IMR-90 (cell line): Measurements from ENCODE around the gene SBK3. TPM values are rescaled to one million over a fixed set of nuclear protein-coding genes. Genes with fewer than 3 reads are reported as not detected.

Source experiments
- ATAC-seq: fragments of 200-7000 bp; cut with Tn5 transposase; 2 replicates; pipeline ENCODE4 v1.9.1; 2020; ENCODE audit warnings: low read depth, mild to moderate bottlenecking, moderate library complexity
- BruUV-seq: library from RNA; stranded (reverse); fragments of 400-500 nt; replicated peaks from 2 replicates; lab custom pipeline; 2021; lab: Mats Ljungman, UMichigan
- CTCF ChIA-PET: fragments of 300-600 bp; formaldehyde crosslinking; extraction: SDS; loops from one replicate; lab custom pipeline; 2021; ENCODE audit warnings: antibody characterized with exemption; lab: Yijun Ruan, JAX
- POLR2A ChIA-PET: fragments of 300-600 bp; sonication (Branson Sonifier 250); formaldehyde crosslinking; loops from one replicate; lab custom pipeline; 2022; ENCODE audit warnings: antibody characterized with exemption; ENCODE audit not compliant: unreplicated experiment; lab: Charles Lee
- DNase-seq: peaks from one replicate; pipeline ENCODE4 v3.0.0; 2013
- H2AFZ ChIP-seq: replicated peaks from 2 replicates; pipeline ENCODE3; 2013; ENCODE audit warnings: low read length, mild to moderate bottlenecking; ENCODE audit not compliant: poor library complexity
- H2AK5ac ChIP-seq: 2 replicates; pipeline ENCODE4 v1.6.1; 2013; ENCODE audit warnings: low read depth, low read length, inconsistent platforms
- H2AK9ac ChIP-seq: replicated peaks from 2 replicates; pipeline ENCODE3; 2013; ENCODE audit warnings: mild to moderate bottlenecking, low read depth, low read length, moderate library complexity; ENCODE audit not compliant: poor library complexity
- H2BK120ac ChIP-seq: 2 replicates; pipeline ENCODE4 v1.6.1; 2013; ENCODE audit warnings: low read depth, low read length, inconsistent platforms
- H2BK15ac ChIP-seq: 3 replicates; pipeline ENCODE4 v1.6.1; 2013; ENCODE audit warnings: low read depth, low read length, inconsistent platforms
- H2BK20ac ChIP-seq: 2 replicates; pipeline ENCODE4 v1.6.1; 2013; ENCODE audit warnings: low read depth, mild to moderate bottlenecking, inconsistent platforms, low read length, moderate library complexity
- H2BK5ac ChIP-seq: 2 replicates; pipeline ENCODE4 v1.6.1; 2013; ENCODE audit warnings: mild to moderate bottlenecking, low read depth, low read length, inconsistent platforms; ENCODE audit not compliant: poor library complexity, severe bottlenecking
- H3K14ac ChIP-seq: replicated peaks from 2 replicates; pipeline ENCODE4 v1.6.1; 2013; ENCODE audit warnings: low read depth, low read length, inconsistent platforms
- H3K18ac ChIP-seq: 2 replicates; pipeline ENCODE4 v1.6.1; 2013; ENCODE audit warnings: low read depth, low read length, control low read depth
- H3K23ac ChIP-seq: 2 replicates; pipeline ENCODE4 v1.6.1; 2013; ENCODE audit warnings: low read depth, low read length, inconsistent platforms
- H3K27ac ChIP-seq: 2 replicates; pipeline ENCODE4 v1.5.1; 2013; ENCODE audit warnings: mild to moderate bottlenecking, control low read depth, low read length; ENCODE audit not compliant: insufficient read depth
- H3K27me3 ChIP-seq: 2 replicates; pipeline ENCODE4 v1.6.1; 2013; ENCODE audit warnings: low read length; ENCODE audit not compliant: control insufficient read depth, insufficient read depth
- H3K36me3 ChIP-seq: 2 replicates; pipeline ENCODE4 v1.6.1; 2013; ENCODE audit warnings: low read length, mixed read lengths; ENCODE audit not compliant: control insufficient read depth, insufficient read depth
- H3K4ac ChIP-seq: 2 replicates; pipeline ENCODE4 v1.6.1; 2013; ENCODE audit warnings: low read depth, low read length, inconsistent platforms
- H3K4me1 ChIP-seq: 2 replicates; pipeline ENCODE4 v1.6.1; 2013; ENCODE audit warnings: low read length, mixed read lengths; ENCODE audit not compliant: control insufficient read depth, insufficient read depth
- H3K4me2 ChIP-seq: 2 replicates; pipeline ENCODE4 v1.6.1; 2013; ENCODE audit warnings: low read depth, mild to moderate bottlenecking, control low read depth, low read length, moderate library complexity
- H3K4me3 ChIP-seq: 2 replicates; pipeline ENCODE4 v1.5.1; 2013; ENCODE audit warnings: low read depth, mild to moderate bottlenecking, control low read depth, low read length, moderate library complexity; ENCODE audit not compliant: insufficient read depth
- H3K56ac ChIP-seq: 2 replicates; pipeline ENCODE4 v1.6.1; 2013; ENCODE audit warnings: low read length, inconsistent platforms; ENCODE audit not compliant: insufficient read depth; ENCODE audit errors: extremely low read depth
- H3K79me1 ChIP-seq, 2 experiments: 2 replicates each; pipeline ENCODE4 v1.6.1; 2013; ENCODE audit warnings: low read length in 2 of 2, inconsistent platforms in 1 of 2, low read depth in 1 of 2
- H3K9ac ChIP-seq: 2 replicates; pipeline ENCODE4 v1.6.1; 2013; ENCODE audit warnings: low read depth, low read length, control low read depth
- H3K9me1 ChIP-seq: 2 replicates; pipeline ENCODE4 v1.6.1; 2013; ENCODE audit warnings: low read length, inconsistent platforms; ENCODE audit not compliant: insufficient read depth
- H3K9me3 ChIP-seq: 2 replicates; pipeline ENCODE4 v1.6.1; 2013; ENCODE audit warnings: low read length; ENCODE audit not compliant: control insufficient read depth, insufficient read depth
- H4K20me1 ChIP-seq: 2 replicates; pipeline ENCODE4 v1.6.1; 2013; ENCODE audit warnings: low read length, inconsistent platforms; ENCODE audit not compliant: insufficient read depth
- H4K5ac ChIP-seq: 2 replicates; pipeline ENCODE4 v1.6.1; 2013; ENCODE audit warnings: mild to moderate bottlenecking, low read depth, low read length, control low read depth
- H4K8ac ChIP-seq, 2 experiments: 2 replicates each; pipeline ENCODE4 v1.6.1; 2013; ENCODE audit warnings: low read depth in 2 of 2, low read length in 2 of 2, control low read depth in 1 of 2, inconsistent platforms in 1 of 2
- H4K91ac ChIP-seq: 2 replicates; pipeline ENCODE4 v1.6.1; 2013; ENCODE audit warnings: low read depth, low read length, inconsistent platforms; ENCODE audit not compliant: insufficient read depth
- BHLHE40 ChIP-seq: fragments of 150-350 bp; IDR thresholded peaks from 2 replicates; pipeline ENCODE4 v1.6.1; 2016; ENCODE audit warnings: mild to moderate bottlenecking, low read depth, low read length
- CEBPB ChIP-seq: IDR thresholded peaks from 2 replicates; pipeline ENCODE4 v1.6.1; 2012; ENCODE audit warnings: low read depth, low read length, improper control_type of control experiment
- CHD1 ChIP-seq: IDR thresholded peaks from 2 replicates; pipeline ENCODE4 v1.6.1; 2012; ENCODE audit warnings: low read depth, low read length, improper control_type of control experiment
- FOS ChIP-seq: fragments of 150-350 bp; IDR thresholded peaks from 2 replicates; pipeline ENCODE4 v1.6.1; 2016; ENCODE audit warnings: low read depth, low read length
- MAFK ChIP-seq: IDR thresholded peaks from 2 replicates; pipeline ENCODE4 v1.6.1; 2012; ENCODE audit warnings: low read depth, low read length, improper control_type of control experiment
- MAZ ChIP-seq: IDR thresholded peaks from 2 replicates; pipeline ENCODE4 v1.6.1; 2012; ENCODE audit warnings: low read depth, mild to moderate bottlenecking, low read length, improper control_type of control experiment, moderate library complexity, borderline replicate concordance
- MXI1 ChIP-seq: IDR thresholded peaks from 2 replicates; pipeline ENCODE4 v1.6.1; 2012; ENCODE audit warnings: low read depth, mild to moderate bottlenecking, low read length, moderate library complexity, borderline replicate concordance
- RAD21 ChIP-seq: IDR thresholded peaks from 2 replicates; pipeline ENCODE4 v1.6.1; 2012; ENCODE audit warnings: low read length, improper control_type of control experiment
- RCOR1 ChIP-seq: IDR thresholded peaks from 2 replicates; pipeline ENCODE4 v1.6.1; 2012; ENCODE audit warnings: mild to moderate bottlenecking, low read length, improper control_type of control experiment; ENCODE audit not compliant: insufficient replicate concordance
- RFX5 ChIP-seq: IDR thresholded peaks from 2 replicates; pipeline ENCODE4 v1.8.0; 2012; ENCODE audit warnings: low read depth, mild to moderate bottlenecking, low read length, moderate library complexity
- SMC3 ChIP-seq: fragments of 150-350 bp; IDR thresholded peaks from 2 replicates; pipeline ENCODE4 v1.6.1; 2016; ENCODE audit warnings: low read depth, mild to moderate bottlenecking, antibody characterized with exemption, low read length, moderate library complexity
- WGBS, 2 experiments: methylation state at CpG; one replicate each; pipeline versions ENCODE4 v1.1.5 to v1.1.7; 2013; ENCODE audit warnings: missing lambda C conversion rate in 2 of 2; ENCODE audit not compliant: insufficient read length in 1 of 2; ENCODE audit errors: extremely low coverage in 2 of 2; 5-methylcytosine and 5-hydroxymethylcytosine counted together
- dilution Hi-C: fragments of 300-500 bp; cut with HindIII; formaldehyde crosslinking; loops from one replicate; pipeline ENCODE4 v1.14.3; 2018; ENCODE audit warnings: low sequenced_read_pairs; ENCODE audit not compliant: unreplicated experiment
- in situ Hi-C: fragments of 300-500 bp; cut with MboI; formaldehyde crosslinking; loops from 3 replicates; pipeline ENCODE4 v1.14.3; 2019; ENCODE audit warnings: low sequenced_read_pairs, inconsistent platforms, mixed read lengths
- intact Hi-C: fragments of 100-400 bp; cut with micrococcal nuclease; formaldehyde crosslinking; loops from 2 replicates; pipeline ENCODE4 v1.10.0; 2022
- polyA plus RNA-seq, 3 experiments: library from polyadenylated mRNA; depleted of rRNA; stranded (reverse); fragments of >200 nt; gene quantifications; 2 replicates each; pipeline ENCODE4 v1.2.3, GENCODE V29; 2012; ENCODE audit warnings: low replicate concordance in 1 of 3
- total RNA-seq: library from RNA; depleted of rRNA; stranded (reverse); fragments of >200 nt; gene quantifications from 2 replicates; pipeline ENCODE4 v1.2.3, GENCODE V29; 2012
- TF ChIP-seq, protein P1 (sequence below): fragments of 150-350 bp; IDR thresholded peaks from 2 replicates; pipeline ENCODE4 v1.6.1; 2016; ENCODE audit warnings: low read depth, mild to moderate bottlenecking, low read length, moderate library complexity, borderline replicate concordance
- TF ChIP-seq, protein P2 (sequence below): conservative IDR thresholded peaks from 2 replicates; pipeline ENCODE4 v1.5.1; 2012; ENCODE audit warnings: mild to moderate bottlenecking, low read depth, low read length, improper control_type of control experiment
- TF ChIP-seq, protein P3 (sequence below): fragments of 150-350 bp; IDR thresholded peaks from 2 replicates; pipeline ENCODE4 v1.6.1; 2017; ENCODE audit warnings: mild to moderate bottlenecking, antibody characterized with exemption, low read length, low read depth

Gene SBK3
- total and polyA plus RNA-seq, 2 of the 4 experiments (the other 2 are of a cell fraction) = 0.05 to 0.18 TPM

DNA sequence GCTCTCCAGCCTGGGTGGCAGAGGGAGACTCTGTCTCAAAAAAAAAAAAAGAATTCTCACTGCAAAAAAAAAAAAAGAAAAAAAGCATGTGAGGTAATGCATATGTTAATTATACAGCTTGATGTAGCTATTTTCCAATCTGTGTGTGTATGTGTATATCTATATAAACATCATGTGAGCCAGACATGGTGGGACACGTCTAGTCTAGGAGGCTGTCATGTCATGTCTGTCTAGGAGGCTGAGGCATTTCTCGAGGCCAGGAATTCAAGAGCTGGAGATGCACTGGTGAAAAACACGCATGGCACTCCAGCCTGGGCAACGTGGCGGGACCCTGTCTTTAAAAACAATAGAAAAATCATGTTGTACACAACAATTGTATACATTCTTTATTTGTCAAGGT, 6.9 kb upstream of the SBK3 start:
- no CpG with 5 or more reads among the region's 5 CpGs for WGBS, 2 experiments
- ATAC-seq (no peak), DNase-seq (no peak)
- H3K27ac ChIP-seq = 0 out of 2 replicates have a peak overlapping the region, but pooled peaks have one; percentile 31
- no peak overlapping the region for H3K4me3 ChIP-seq
- intact Hi-C loops = loop anchor here (2.0 kb wide), 1 partner anchor 29 kb away; the partner anchor contains the start of gene ZNF579
- no peak overlapping the region for H4K5ac ChIP-seq
- POLR2A ChIA-PET = interaction anchor here (1.1 kb wide), 1 partner anchor 72 kb away, joined by 3 read pairs; the partner anchor contains the start of gene ZNF784
- H4K8ac ChIP-seq = peak overlapping the region in 1 of 2 experiments; percentile 48; a peak in 2 of 4 replicates
- H3K9me3 ChIP-seq = no peaks in the 10 kb centered on the region
- peak overlapping the region; percentile 29; the same call in 1 of the 2 replicates for H2AK5ac ChIP-seq
- peak overlapping the region; percentile 86; the same call in 2 of the 3 replicates for H2BK15ac ChIP-seq
- H3K23ac ChIP-seq = no peak overlapping the region
- H3K9ac ChIP-seq = no peak overlapping the region
- peak overlapping the region; percentile 47; the same call in 1 of the 2 replicates for H3K14ac ChIP-seq
- peaks cover 22% of the 10 kb centered on the region for H3K4me1 ChIP-seq
- H2BK20ac ChIP-seq = peak overlapping the region; percentile 75; the same call in 1 of the 2 replicates
- CTCF ChIA-PET = no interaction called here
- H2AFZ ChIP-seq = no peak overlapping the region
- H2BK120ac ChIP-seq = peak overlapping the region; percentile 72; the same call in 1 of the 2 replicates
- no peaks in the 10 kb centered on the region for H4K20me1 ChIP-seq
- no peak overlapping the region for H3K56ac ChIP-seq
- peak overlapping the region; percentile 17 for H2BK5ac ChIP-seq
- H3K27me3 ChIP-seq = no peaks in the 10 kb centered on the region
- BruUV-seq = no TSS peak
- H2AK9ac ChIP-seq = no peak overlapping the region
- peaks cover 9% of the 10 kb centered on the region for H3K9me1 ChIP-seq
- H3K4ac ChIP-seq = peak overlapping the region; percentile 70; the same call in 1 of the 2 replicates
- no peak for TF ChIP-seq CHD1
- TF ChIP-seq MAFK = no peak
- no peak for TF ChIP-seq CEBPB
- TF ChIP-seq, protein P1, sequence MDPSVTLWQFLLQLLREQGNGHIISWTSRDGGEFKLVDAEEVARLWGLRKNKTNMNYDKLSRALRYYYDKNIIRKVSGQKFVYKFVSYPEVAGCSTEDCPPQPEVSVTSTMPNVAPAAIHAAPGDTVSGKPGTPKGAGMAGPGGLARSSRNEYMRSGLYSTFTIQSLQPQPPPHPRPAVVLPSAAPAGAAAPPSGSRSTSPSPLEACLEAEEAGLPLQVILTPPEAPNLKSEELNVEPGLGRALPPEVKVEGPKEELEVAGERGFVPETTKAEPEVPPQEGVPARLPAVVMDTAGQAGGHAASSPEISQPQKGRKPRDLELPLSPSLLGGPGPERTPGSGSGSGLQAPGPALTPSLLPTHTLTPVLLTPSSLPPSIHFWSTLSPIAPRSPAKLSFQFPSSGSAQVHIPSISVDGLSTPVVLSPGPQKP = no peak
- no peak for TF ChIP-seq RFX5
- TF ChIP-seq SMC3 = no peak
- TF ChIP-seq MXI1 = no peak
- no peak for TF ChIP-seq RAD21
- TF ChIP-seq, protein P2, sequence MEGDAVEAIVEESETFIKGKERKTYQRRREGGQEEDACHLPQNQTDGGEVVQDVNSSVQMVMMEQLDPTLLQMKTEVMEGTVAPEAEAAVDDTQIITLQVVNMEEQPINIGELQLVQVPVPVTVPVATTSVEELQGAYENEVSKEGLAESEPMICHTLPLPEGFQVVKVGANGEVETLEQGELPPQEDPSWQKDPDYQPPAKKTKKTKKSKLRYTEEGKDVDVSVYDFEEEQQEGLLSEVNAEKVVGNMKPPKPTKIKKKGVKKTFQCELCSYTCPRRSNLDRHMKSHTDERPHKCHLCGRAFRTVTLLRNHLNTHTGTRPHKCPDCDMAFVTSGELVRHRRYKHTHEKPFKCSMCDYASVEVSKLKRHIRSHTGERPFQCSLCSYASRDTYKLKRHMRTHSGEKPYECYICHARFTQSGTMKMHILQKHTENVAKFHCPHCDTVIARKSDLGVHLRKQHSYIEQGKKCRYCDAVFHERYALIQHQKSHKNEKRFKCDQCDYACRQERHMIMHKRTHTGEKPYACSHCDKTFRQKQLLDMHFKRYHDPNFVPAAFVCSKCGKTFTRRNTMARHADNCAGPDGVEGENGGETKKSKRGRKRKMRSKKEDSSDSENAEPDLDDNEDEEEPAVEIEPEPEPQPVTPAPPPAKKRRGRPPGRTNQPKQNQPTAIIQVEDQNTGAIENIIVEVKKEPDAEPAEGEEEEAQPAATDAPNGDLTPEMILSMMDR = no peak
- no peak for TF ChIP-seq MAZ
- TF ChIP-seq RCOR1 = no peak
- TF ChIP-seq BHLHE40 = no peak
- TF ChIP-seq, protein P3, sequence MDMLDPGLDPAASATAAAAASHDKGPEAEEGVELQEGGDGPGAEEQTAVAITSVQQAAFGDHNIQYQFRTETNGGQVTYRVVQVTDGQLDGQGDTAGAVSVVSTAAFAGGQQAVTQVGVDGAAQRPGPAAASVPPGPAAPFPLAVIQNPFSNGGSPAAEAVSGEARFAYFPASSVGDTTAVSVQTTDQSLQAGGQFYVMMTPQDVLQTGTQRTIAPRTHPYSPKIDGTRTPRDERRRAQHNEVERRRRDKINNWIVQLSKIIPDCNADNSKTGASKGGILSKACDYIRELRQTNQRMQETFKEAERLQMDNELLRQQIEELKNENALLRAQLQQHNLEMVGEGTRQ = no peak
- TF ChIP-seq FOS = no peak
- dilution Hi-C loops = no loop called here
- in situ Hi-C loops = no loop called here
- peak overlapping the region; percentile 48 for H4K91ac ChIP-seq
- H3K18ac ChIP-seq = no peak overlapping the region; the same call in 1 of the 2 replicates
- H3K36me3 ChIP-seq = no peaks in the 10 kb centered on the region
- no peak overlapping the region for H3K4me2 ChIP-seq
- H3K79me1 ChIP-seq = no peaks in the 10 kb centered on the region; a peak in 1 of 4 replicates
